Measurements from ENCODE around the gene SMAD1.

- TF ChIP-seq CTCF (conservative IDR thresholded peaks at IDR 0.05; ENCODE audit: low read depth, low read length), result no peak
- no peak for TF ChIP-seq MAFK (IDR thresholded peaks at IDR 0.05; ENCODE audit: low read depth, low read length)
- no peak for TF ChIP-seq POLR2A (IDR thresholded peaks at IDR 0.05; ENCODE audit: low read depth, low read length)
- TF ChIP-seq RCOR1 (IDR thresholded peaks at IDR 0.05; ENCODE audit: insufficient replicate concordance, low read length), result no peak
These were observed 1.4 kb upstream of the SMAD1 start for GRCh38 chr4:145480257-145480656.
